H9 (cell line): ENCODE measurements around the gene TIPIN. TPM values are rescaled to one million over a fixed set of nuclear protein-coding genes. Genes with fewer than 3 reads are reported as not detected.

Experiments
- DNase-seq: peaks from one replicate; pipeline ENCODE4 v3.0.0-alpha.2; 2017
- H2AFZ ChIP-seq: one replicate; pipeline ENCODE4 v1.6.1; 2013; ENCODE audit warnings: mild to moderate bottlenecking, low read length, control low read depth, moderate library complexity
- H2AK5ac ChIP-seq: 2 replicates; pipeline ENCODE4 v1.6.1; 2013; ENCODE audit warnings: low read length, control low read depth, mixed read lengths; ENCODE audit not compliant: insufficient read length
- H2BK120ac ChIP-seq: one replicate; pipeline ENCODE4 v1.6.1; 2013; ENCODE audit warnings: low read depth, mild to moderate bottlenecking, low read length, control low read depth, inconsistent platforms; ENCODE audit not compliant: poor library complexity, severe bottlenecking
- H2BK12ac ChIP-seq: 2 replicates; pipeline ENCODE4 v1.6.1; 2013; ENCODE audit warnings: low read length, control low read depth, mixed read lengths, low read depth; ENCODE audit not compliant: insufficient read length
- H2BK15ac ChIP-seq: 2 replicates; pipeline ENCODE4 v1.6.1; 2013; ENCODE audit warnings: low read depth, low read length, control low read depth
- H2BK20ac ChIP-seq: one replicate; pipeline ENCODE4 v1.6.1; 2013; ENCODE audit warnings: low read depth, mild to moderate bottlenecking, low read length, control low read depth, inconsistent platforms; ENCODE audit not compliant: poor library complexity, severe bottlenecking
- H2BK5ac ChIP-seq: 2 replicates; pipeline ENCODE4 v1.6.1; 2013; ENCODE audit warnings: low read length, control low read depth, mixed read lengths; ENCODE audit not compliant: insufficient read length
- H3K14ac ChIP-seq: 2 replicates; pipeline ENCODE4 v1.6.1; 2013; ENCODE audit warnings: low read length, control low read depth; ENCODE audit not compliant: insufficient read depth
- H3K18ac ChIP-seq: 2 replicates; pipeline ENCODE4 v1.6.1; 2013; ENCODE audit warnings: low read depth, mild to moderate bottlenecking, mixed read lengths, low read length, control low read depth; ENCODE audit not compliant: insufficient read length
- H3K23ac ChIP-seq: 2 replicates; pipeline ENCODE4 v1.6.1; 2013; ENCODE audit warnings: low read length, control low read depth, mixed read lengths, low read depth; ENCODE audit not compliant: insufficient read length
- H3K23me2 ChIP-seq: 2 replicates; pipeline ENCODE4 v1.6.1; 2013; ENCODE audit warnings: low read depth, mild to moderate bottlenecking, mixed read lengths, low read length, control low read depth; ENCODE audit not compliant: insufficient read length, poor library complexity, severe bottlenecking
- H3K27ac ChIP-seq: 2 replicates; pipeline ENCODE4 v1.5.1; 2013; ENCODE audit warnings: low read length, control low read depth, mixed read lengths, low read depth; ENCODE audit not compliant: insufficient read length
- H3K27me3 ChIP-seq: 2 replicates; pipeline ENCODE4 v1.6.1; 2013; ENCODE audit warnings: low read length, control low read depth, inconsistent platforms; ENCODE audit not compliant: insufficient read depth
- H3K4ac ChIP-seq: 2 replicates; pipeline ENCODE4 v1.6.1; 2013; ENCODE audit warnings: low read depth, mild to moderate bottlenecking, control low read depth, inconsistent platforms, low read length, moderate library complexity
- H3K4me1 ChIP-seq: 2 replicates; pipeline ENCODE4 v1.6.1; 2013; ENCODE audit warnings: low read length, control low read depth, inconsistent platforms; ENCODE audit not compliant: insufficient read depth
- H3K4me2 ChIP-seq: 2 replicates; pipeline ENCODE4 v1.6.1; 2013; ENCODE audit warnings: low read length, control low read depth, mixed read lengths; ENCODE audit not compliant: insufficient read length, insufficient read depth
- H3K56ac ChIP-seq: 2 replicates; pipeline ENCODE4 v1.6.1; 2013; ENCODE audit warnings: low read depth, mild to moderate bottlenecking, mixed read lengths, low read length, control low read depth; ENCODE audit not compliant: insufficient read length
- H3K79me1 ChIP-seq: 2 replicates; pipeline ENCODE4 v1.6.1; 2013; ENCODE audit warnings: low read depth, mild to moderate bottlenecking, moderate library complexity, low read length, control low read depth, inconsistent platforms; ENCODE audit not compliant: insufficient read depth, poor library complexity, severe bottlenecking
- H3K79me2 ChIP-seq: 2 replicates; pipeline ENCODE4 v1.6.1; 2013; ENCODE audit warnings: low read length, control low read depth, inconsistent platforms; ENCODE audit not compliant: insufficient read depth
- H3K9ac ChIP-seq: 2 replicates; pipeline ENCODE4 v1.6.1; 2013; ENCODE audit warnings: low read length, control low read depth, mixed read lengths; ENCODE audit not compliant: insufficient read length; ENCODE audit errors: extremely low read depth
- H3K9me3 ChIP-seq: one replicate; pipeline ENCODE4 v1.6.1; 2013; ENCODE audit warnings: low read depth, low read length, inconsistent platforms; ENCODE audit not compliant: control insufficient read depth
- H3T11ph ChIP-seq: one replicate; pipeline ENCODE4 v1.6.1; 2013; ENCODE audit warnings: mild to moderate bottlenecking, low read length, control low read depth, inconsistent platforms
- H4K20me1 ChIP-seq: one replicate; pipeline ENCODE4 v1.6.1; 2013; ENCODE audit not compliant: control insufficient read depth, insufficient read length, insufficient read depth
- H4K5ac ChIP-seq: 2 replicates; pipeline ENCODE4 v1.6.1; 2013; ENCODE audit warnings: low read depth, mild to moderate bottlenecking, mixed read lengths, low read length, control low read depth; ENCODE audit not compliant: insufficient read length
- H4K8ac ChIP-seq: replicated peaks from 2 replicates; pipeline ENCODE4 v1.6.1; 2013; ENCODE audit warnings: low read length, control low read depth, mixed read lengths, low read depth; ENCODE audit not compliant: insufficient read length
- H4K91ac ChIP-seq: 2 replicates; pipeline ENCODE4 v1.6.1; 2013; ENCODE audit warnings: low read depth, mild to moderate bottlenecking, moderate library complexity, mixed read lengths, low read length, control low read depth; ENCODE audit not compliant: insufficient read length
- H3K27ac Mint-ChIP-seq, 3 experiments: 2 replicates in 2 of 3; 3 replicates in 1 of 3; pipeline ENCODE4 v1.8.0; 2020 to 2021; ENCODE audit warnings: mixed read lengths in 3 of 3, mild to moderate bottlenecking in 1 of 3, moderate library complexity in 1 of 3
- H3K27me3 Mint-ChIP-seq: 2 replicates; pipeline ENCODE4 v1.8.0; 2021; ENCODE audit warnings: low read depth, mild to moderate bottlenecking, moderate library complexity, mixed read lengths
- H3K36me3 Mint-ChIP-seq, 3 experiments: 2 replicates in 2 of 3; 3 replicates in 1 of 3; pipeline ENCODE4 v1.8.0; 2020 to 2021; ENCODE audit warnings: low read depth in 3 of 3, mixed read lengths in 3 of 3; ENCODE audit not compliant: insufficient read depth in 1 of 3
- H3K4me1 Mint-ChIP-seq, 2 experiments: 2 replicates each; pipeline ENCODE4 v1.8.0; 2020; ENCODE audit warnings: mixed read lengths in 2 of 2
- H3K4me3 Mint-ChIP-seq, 2 experiments: 2 replicates in 1 of 2; 3 replicates in 1 of 2; pipeline ENCODE4 v1.8.0; 2020 to 2021; ENCODE audit warnings: mild to moderate bottlenecking in 2 of 2, mixed read lengths in 2 of 2, moderate library complexity in 1 of 2
- H3K9me3 Mint-ChIP-seq, 2 experiments: 2 replicates in 1 of 2; 3 replicates in 1 of 2; pipeline ENCODE4 v1.8.0; 2020; ENCODE audit warnings: mild to moderate bottlenecking in 2 of 2, mixed read lengths in 2 of 2, moderate library complexity in 1 of 2
- CTCF ChIP-seq: fragments of 200-600 bp; sonication (generic); conservative IDR thresholded peaks from 3 replicates; pipeline ENCODE4 v1.8.0; 2021; ENCODE audit warnings: antibody characterized with exemption, mild to moderate bottlenecking
- WGBS: extraction: QIAGEN DNeasy Blood & Tissue Kit; methylation state at CpG from one replicate; pipeline ENCODE4 v1.1.7; 2013; ENCODE audit warnings: missing lambda C conversion rate, low lambda C conversion rate, mixed read lengths; ENCODE audit not compliant: insufficient read length; ENCODE audit errors: extremely low coverage; 5-methylcytosine and 5-hydroxymethylcytosine counted together
- total RNA-seq: library from RNA; stranded (reverse); gene quantifications from 2 replicates; pipeline ENCODE4 v1.2.1, GENCODE V29; 2021

TIPIN gene
- total RNA-seq, 1 experiment from 2014 or later = 26.9 TPM

GRCh38 chr15:66390678-66391077 lies 34.2 kb upstream of the TIPIN start:
- no peak overlapping the region for H4K8ac ChIP-seq
- no peak for TF ChIP-seq CTCF
- H2AFZ ChIP-seq = no peak overlapping the region
- no peaks in the 10 kb centered on the region for H4K20me1 ChIP-seq
- Mint-ChIP-seq H3K36me3 (peaks cover 11 to 16% (median 15%) of the 10 kb centered on the region in 3 experiments; a peak in 6 of 7 replicates), H3K27ac (peak overlapping the region in 1 of 3 experiments; percentile 60; a peak in 2 of 7 replicates), H3K4me1 (peaks cover 28 to 36% of the 10 kb centered on the region in 2 experiments), H3K27me3 (no peaks in the 10 kb centered on the region), H3K9me3 (no peaks in the 10 kb centered on the region; a peak in 1 of 5 replicates), H3K4me3 (peak overlapping the region in 1 of 2 experiments; percentile 61; a peak in 1 of 5 replicates)
- no peak overlapping the region for H3K23ac ChIP-seq
- no peak overlapping the region for H3K9ac ChIP-seq
- no peak for DNase-seq
- H2AK5ac ChIP-seq = no peak overlapping the region
- peaks cover 52% of the 10 kb centered on the region for H3K79me2 ChIP-seq
- no peaks in the 10 kb centered on the region for H3K27me3 ChIP-seq
- H3K14ac ChIP-seq = no peak overlapping the region
- H3K4me1 ChIP-seq = no peaks in the 10 kb centered on the region
- peaks cover 10% of the 10 kb centered on the region for H3K23me2 ChIP-seq
- no peak overlapping the region for H2BK5ac ChIP-seq
- no peak overlapping the region for H2BK20ac ChIP-seq
- H4K5ac ChIP-seq = no peak overlapping the region
- H3K4ac ChIP-seq = no peak overlapping the region
- peaks cover 6% of the 10 kb centered on the region for H3K79me1 ChIP-seq
- H2BK15ac ChIP-seq = no peak overlapping the region
- H3K9me3 ChIP-seq = no peaks in the 10 kb centered on the region
- no peak overlapping the region for H2BK120ac ChIP-seq
- no peak overlapping the region for H2BK12ac ChIP-seq
- no peak overlapping the region for H4K91ac ChIP-seq
- H3K4me2 ChIP-seq = no peak overlapping the region
- H3T11ph ChIP-seq = no peak overlapping the region
- no peak overlapping the region for H3K18ac ChIP-seq
- H3K27ac ChIP-seq = no peak overlapping the region
- WGBS = no CpG with 5 or more reads among the region's 1 CpG
- no peak overlapping the region for H3K56ac ChIP-seq
